Gastrocnemius medialis (tissue), 4 donors: ENCODE data around the gene VWA3B.

Source experiments
- POLR2A ChIP-seq, 2 donors: fragments of 450-650 bp; IDR thresholded peaks; one replicate each; pipeline ENCODE4 v1.6.1; 2017; ENCODE audit warnings: antibody characterized with exemption in 2 of 2, mild to moderate bottlenecking in 2 of 2, moderate library complexity in 2 of 2
- TF ChIP-seq, protein P1 (sequence below), 5 experiments: fragments of 450-650 bp in 3 of 5; fragments of 200-600 bp in 2 of 5; sonication (generic) in 2 of 5; IDR thresholded peaks in 4 of 5; conservative IDR thresholded peaks in 1 of 5; 1 replicate in 4 of 5; 2 replicates in 1 of 5; pipeline ENCODE4 v1.5.1; 2016 to 2019; ENCODE audit warnings: antibody characterized with exemption in 5 of 5, mild to moderate bottlenecking in 3 of 5, moderate library complexity in 3 of 5

DNA sequence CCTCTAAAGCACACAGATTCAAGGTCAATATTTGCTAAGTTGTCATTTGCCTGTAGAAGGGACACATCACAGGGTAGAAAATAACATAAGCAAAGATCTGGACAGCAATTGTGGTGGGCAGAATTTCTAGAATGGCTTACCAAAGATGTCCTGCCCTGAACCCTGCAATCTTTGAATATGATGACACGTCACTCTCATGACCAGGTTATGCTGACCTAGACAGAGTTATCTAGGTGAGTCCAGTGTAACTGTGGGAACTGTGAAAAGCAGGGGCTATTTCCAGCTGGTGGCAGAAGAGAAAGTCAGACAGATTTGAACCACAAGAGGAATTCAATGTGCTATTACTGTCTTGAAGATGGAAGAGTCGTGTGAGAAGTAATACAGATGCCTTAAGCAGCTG is 147.0 kb downstream of the VWA3B start:
- TF ChIP-seq, protein P1, sequence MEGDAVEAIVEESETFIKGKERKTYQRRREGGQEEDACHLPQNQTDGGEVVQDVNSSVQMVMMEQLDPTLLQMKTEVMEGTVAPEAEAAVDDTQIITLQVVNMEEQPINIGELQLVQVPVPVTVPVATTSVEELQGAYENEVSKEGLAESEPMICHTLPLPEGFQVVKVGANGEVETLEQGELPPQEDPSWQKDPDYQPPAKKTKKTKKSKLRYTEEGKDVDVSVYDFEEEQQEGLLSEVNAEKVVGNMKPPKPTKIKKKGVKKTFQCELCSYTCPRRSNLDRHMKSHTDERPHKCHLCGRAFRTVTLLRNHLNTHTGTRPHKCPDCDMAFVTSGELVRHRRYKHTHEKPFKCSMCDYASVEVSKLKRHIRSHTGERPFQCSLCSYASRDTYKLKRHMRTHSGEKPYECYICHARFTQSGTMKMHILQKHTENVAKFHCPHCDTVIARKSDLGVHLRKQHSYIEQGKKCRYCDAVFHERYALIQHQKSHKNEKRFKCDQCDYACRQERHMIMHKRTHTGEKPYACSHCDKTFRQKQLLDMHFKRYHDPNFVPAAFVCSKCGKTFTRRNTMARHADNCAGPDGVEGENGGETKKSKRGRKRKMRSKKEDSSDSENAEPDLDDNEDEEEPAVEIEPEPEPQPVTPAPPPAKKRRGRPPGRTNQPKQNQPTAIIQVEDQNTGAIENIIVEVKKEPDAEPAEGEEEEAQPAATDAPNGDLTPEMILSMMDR (IDR thresholded peaks at IDR 0.05 in 4 of 5, conservative IDR thresholded peaks at IDR 0.05 in 1 of 5): no peak
- no peak for TF ChIP-seq POLR2A (IDR thresholded peaks at IDR 0.05)
